Keratinocyte (primary cell): Measurements from ENCODE around the gene SLC38A2.

ENCODE experiments used
- CTCF ChIP-seq, 3 experiments: IDR thresholded peaks in 1 of 3; conservative IDR thresholded peaks in 1 of 3; optimal IDR thresholded peaks in 1 of 3; 2 replicates in 2 of 3; 3 replicates in 1 of 3; pipeline versions ENCODE3 to v1.5.1; 2011; ENCODE audit warnings: low read length in 3 of 3, mild to moderate bottlenecking in 3 of 3, moderate library complexity in 2 of 3, control low read depth in 1 of 3, inconsistent platforms in 1 of 3; ENCODE audit not compliant: insufficient read depth in 2 of 3; ENCODE audit errors: extremely low read depth in 1 of 3
- EZH2 ChIP-seq: IDR thresholded peaks from one replicate; pipeline ENCODE4 v1.6.1; 2012; ENCODE audit warnings: inconsistent platforms, mild to moderate bottlenecking, low read length, moderate library complexity

- TF ChIP-seq CTCF (optimal IDR thresholded peaks at IDR 0.05 in 1 of 3, IDR thresholded peaks at IDR 0.05 in 1 of 3, conservative IDR thresholded peaks at IDR 0.05 in 1 of 3; ENCODE audit: extremely low read depth in 1 of 3, insufficient read depth in 2 of 3, low read length in 3 of 3) (no peak), EZH2 (no peak)
Observed at GRCh38 chr12:46318037-46318436, 54.5 kb downstream of the SLC38A2 start.
